Activated naive CD4-positive, alpha-beta T cell treated with anti-CD3 and anti-CD28 coated beads, Interleukin-2, amount 50 U/mL, for 16 hours (primary cell): ENCODE measurements around the gene GLIS1.

ENCODE experiments used
- DNase-seq: peaks from one replicate; pipeline ENCODE4 v3.0.0-alpha.2; 2020

GLIS1 gene

DNA sequence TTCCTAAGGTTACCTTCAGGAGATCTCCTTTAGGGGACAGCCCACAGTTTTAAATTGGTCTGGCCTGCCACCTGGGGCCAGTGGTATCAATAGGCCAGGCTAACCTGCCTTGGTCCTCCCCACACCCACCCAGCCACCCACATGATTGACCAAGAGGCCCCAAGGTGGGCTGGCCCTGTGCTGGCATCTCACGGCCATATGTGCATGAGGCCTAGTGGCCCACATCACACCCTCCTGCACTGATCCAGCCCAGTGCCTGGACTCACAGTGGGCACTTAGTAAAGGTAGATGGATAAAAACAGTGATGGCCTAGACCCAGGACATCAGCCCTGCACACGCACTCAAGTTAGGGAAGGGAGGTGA is 197.7 kb downstream of the GLIS1 start:
- DNase-seq = no peak

- no peak for DNase-seq
Measured at GRCh38 chr1:53540604-53541262, 198.2 kb downstream of the GLIS1 start.

DNA sequence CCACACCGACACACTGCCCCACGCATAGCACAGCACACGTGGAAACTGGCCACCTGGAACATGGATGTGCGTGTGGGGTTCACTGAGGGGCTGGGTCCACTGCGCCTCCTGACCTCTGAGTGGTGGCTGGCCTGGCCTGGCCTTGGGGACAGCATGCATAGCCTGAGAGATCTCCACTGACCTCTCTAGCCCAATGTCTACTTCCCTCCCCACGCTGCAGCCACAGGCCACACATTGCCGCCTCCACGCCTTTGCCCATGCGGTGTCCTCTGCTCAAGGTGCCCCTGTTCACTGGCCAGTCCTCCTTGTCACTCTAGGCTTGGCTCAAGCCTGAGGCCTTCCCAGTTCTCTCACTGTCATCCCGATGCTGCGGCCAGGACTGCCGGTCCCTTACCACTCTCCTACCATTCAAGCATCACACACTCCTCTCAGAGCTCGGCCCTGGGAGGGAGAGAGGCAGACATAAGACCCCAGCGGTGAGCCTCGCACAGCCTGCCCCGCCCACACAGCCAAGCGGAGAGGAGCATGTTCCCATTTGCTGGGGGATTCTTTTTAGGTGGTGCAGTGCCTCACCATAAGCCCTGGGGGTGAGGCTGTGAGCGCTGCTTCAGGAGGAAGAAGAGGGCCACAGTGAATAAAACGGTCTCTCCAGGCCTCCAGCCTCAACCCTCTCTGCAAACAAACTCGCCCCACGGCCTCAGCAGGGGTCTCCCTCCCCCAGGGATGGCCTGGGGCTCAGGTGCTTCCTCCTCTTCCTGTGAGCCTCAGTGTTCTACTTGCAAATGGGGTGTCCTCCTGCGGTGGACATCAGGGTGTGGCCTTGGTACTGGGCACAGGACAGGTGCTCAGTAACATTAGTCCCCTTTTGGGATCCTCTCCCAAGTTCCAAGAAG is 199.0 kb downstream of the GLIS1 start:
- no peak for DNase-seq

DNA sequence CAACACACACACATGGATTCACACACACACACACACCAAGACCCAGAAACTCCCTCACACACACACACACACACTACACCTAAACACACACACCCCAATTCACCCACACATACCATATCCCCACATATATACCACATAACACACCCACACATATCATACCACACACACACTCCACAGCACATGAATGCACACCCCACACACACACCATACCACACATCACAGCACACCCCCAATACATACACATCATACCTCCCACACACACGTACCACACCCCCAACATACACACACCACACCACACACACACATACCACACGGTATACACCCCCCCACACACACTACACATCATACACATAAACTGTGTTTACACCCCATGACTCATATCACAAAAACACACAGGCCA is 199.7 kb downstream of the GLIS1 start:
- no peak for DNase-seq

DNA sequence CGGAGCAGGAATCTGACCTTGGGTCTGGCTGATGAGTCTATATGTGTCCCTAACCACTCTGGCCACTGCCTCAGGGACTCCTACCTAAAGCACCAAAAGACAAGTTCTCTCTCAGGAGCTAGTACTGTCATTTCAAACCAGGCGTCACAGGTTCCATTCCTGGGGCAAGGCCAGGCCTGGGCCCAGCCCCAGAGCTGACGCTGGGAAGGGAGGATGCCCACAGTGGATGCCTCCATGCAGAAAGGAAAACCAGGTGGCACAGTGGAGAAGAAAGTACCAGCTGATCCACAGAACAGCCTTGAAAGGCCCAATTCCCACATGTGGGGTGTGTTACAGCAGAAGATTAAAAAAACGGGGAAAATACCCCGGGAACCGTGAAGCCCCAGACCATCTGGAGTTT is 202.4 kb downstream of the GLIS1 start:
- no peak for DNase-seq

DNA sequence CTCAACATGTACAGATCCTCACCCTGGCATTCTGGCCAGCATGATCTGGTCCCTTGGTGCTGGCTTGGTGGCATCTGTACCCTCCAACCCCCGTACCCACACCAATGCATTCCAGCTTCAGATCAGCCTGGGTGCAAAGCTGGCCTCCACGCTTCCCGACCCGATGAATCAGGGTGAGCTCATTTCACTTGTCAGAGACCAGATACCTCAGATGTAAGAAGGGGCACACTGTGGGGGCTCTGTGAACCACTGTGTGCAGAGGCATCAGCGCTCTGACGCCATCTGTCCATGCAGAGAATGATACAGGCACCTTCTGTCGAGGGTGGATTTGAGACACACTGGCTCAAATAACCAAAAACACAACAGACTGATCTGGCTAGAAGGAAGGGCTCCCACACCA is 203.1 kb downstream of the GLIS1 start:
- no peak for DNase-seq

DNA sequence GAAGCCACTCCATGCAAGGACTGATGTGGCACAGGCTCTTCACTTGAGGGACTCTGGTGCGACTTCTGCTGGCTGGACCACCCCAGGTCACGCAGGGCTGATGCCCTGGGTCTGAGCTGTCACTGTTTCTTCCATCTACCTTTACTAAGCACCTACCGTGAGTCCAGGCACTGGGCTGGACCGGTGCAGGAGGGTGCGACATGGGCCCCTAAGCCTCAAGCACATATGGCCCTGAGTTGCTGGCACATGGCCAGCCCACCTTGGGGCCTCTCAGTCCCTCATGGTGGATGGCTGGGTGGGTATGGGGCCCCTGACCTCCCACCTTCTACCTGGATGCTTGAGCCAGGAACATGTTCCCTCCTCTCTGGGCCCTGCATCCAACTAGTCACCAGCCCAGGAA is 203.7 kb downstream of the GLIS1 start:
- no peak for DNase-seq

DNA sequence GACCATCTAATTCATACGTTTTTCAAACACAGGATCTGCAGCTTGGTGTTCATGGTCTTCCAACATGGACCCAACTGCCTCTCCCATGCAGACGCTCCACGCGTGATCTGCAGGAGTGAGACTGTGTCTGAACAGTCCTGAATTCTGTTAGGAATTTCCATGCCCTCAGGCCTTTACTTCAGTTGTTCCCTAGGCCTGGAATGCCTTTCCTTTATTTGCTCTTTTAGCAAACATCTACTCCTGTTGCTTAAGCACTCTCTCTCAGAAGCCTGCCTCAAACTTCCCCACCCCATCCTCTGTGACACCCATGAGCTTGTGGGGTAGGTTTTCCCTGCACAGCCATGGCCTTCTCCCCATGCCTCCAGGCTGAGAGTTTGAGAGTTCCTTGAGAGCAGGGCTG is 206.1 kb downstream of the GLIS1 start:
- no peak for DNase-seq

DNA sequence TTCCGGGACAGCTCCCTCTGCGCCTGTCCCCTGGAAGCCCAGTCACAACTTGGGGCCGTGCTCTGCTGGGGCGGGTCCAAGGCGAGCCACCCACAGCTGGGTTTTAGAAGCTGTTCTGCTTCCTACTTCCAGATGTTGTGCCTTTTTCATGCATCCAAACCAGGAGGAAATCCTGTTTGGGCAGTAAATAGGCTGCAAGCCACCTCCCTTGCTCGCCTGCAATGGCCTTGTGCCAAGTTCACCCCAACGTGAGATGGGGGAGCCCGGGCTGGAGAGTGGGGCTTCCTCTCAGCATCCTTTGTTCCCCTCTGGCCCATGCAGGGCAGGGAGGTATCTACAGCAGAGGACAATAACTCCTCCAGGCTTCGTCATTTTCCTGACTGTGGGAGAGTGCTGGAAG is 206.6 kb downstream of the GLIS1 start:
- DNase-seq = no peak

- no peak for DNase-seq
Measured at GRCh38 chr1:53530550-53530949, 208.4 kb downstream of the GLIS1 start.

- no peak for DNase-seq
Measured at GRCh38 chr1:53529555-53529954, 209.4 kb downstream of the GLIS1 start.

- DNase-seq = no peak
Measured at GRCh38 chr1:53527368-53527767, 211.6 kb downstream of the GLIS1 start.

DNA sequence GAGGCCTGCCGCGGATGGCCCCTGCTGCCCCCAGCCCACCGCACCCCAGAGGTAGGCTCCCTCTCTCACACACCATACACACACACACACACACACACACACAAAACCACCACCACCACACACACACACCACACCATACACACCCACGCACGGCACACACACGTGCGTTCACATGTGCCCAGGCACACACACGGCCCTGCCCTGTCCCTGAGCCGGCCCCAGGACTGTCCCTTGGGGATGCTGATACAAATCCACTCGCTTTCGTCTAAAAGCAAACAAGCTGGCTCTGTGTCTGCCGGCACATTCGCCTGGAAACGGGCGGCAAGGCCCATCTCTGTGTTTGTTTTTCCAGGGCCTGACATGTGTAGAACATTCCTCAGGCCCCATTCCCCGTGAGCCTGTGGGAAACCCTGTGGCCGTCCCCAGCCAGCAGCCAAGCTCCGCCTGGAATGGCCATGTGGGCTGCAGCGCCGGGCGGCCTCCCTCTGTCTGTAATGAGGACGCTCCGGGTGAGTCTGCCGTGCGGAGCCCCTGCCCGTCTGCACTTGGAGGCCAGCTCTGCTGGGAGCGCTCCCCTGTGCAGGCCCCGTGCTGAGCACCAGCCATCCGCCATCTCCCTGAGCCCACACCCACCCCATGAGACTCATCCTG is 212.4 kb downstream of the GLIS1 start:
- DNase-seq = no peak

DNA sequence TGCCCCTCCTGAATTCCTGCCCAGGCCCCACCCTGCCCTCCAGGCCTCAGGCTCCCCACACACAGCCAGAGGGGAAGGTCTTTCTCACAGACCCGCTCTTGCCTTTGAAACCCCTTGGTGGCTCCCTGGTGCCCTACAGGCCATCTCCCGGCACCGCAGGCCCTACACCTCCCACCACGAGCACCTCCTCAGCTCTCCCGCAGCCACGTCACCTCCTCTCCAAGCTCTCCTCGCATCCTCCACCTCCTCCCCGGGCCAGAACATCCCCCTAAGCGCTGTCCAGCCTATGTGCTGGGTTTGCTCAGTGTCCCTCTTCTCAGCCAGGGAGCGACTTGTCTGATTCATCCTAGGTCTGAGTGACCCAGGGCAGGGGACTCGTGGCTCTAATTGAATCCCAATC is 213.4 kb downstream of the GLIS1 start:
- DNase-seq = no peak

DNA sequence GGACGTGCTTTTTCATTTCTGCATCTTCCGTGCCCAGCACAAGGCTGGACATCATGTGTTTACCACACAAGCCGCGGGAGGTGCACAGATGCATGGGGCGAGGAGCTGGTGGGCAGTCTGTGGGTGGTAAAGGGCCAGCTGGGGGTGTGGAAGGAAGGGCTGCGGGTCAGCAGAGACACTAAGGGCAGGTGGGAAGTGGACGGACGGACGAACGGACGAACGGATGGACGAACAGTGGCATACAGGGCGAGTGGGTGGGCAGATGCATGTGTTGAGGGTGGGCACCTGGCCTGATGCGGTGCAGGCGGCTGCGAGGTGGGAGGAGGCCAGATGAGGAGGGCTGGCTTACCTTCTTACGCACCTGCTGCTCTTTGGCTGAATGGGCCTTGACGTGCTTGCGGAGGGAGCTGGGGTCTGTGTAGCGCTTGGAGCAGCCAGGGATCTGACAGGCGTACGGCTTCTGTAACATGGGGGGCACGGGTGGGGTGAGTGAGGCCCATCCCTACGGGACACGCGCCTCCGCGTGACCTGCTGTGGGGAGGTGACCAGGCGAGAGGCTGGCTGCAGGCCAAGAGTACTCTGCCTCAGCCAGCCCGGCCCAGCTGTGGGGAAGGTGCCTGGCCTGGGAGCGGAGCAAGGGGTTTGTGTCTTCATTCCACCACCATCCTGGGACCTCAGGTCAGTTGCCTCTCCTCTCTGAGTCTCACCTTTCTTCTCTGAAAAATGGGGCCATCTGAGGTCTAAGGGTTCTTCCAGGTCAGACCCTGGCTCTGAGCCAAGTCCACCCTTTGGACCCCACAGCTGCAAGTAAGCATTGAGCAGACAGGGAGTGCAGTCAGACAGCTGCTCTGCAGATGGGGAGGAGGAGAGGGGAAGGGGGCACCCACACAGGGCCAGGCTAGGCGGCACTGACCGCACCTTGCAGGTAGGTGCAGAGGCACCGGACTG is 214.3 kb downstream of the GLIS1 start:
- no peak for DNase-seq

GRCh38 chr1:53521924-53522552 is 216.9 kb downstream of the GLIS1 start:
- DNase-seq = no peak

GRCh38 chr1:53520481-53520880 is 218.5 kb downstream of the GLIS1 start:
- no peak for DNase-seq

- DNase-seq = no peak
Measured at GRCh38 chr1:53519421-53519820, 219.5 kb downstream of the GLIS1 start.

DNA sequence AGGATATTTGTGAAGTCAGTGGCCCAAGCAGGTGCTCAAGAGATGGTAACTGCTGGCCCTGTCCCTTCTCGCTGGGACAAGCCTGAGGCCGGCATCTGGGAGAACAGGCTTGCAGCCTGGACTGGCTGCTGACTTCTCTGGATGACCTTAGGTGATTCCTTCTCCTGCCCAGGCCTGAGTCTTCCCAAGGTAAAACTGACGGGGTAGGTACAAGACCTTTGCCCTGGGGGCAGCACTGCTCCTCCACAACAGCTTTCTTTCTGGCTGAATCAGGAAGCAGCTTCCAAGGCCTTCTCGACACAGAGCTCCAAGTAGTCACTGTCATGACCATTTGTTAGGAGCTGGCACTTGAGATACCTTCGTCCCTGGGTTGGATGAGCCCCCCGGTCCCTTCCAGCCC is 220.2 kb downstream of the GLIS1 start:
- DNase-seq = no peak

- no peak for DNase-seq
Measured at GRCh38 chr1:53517821-53518352, 221.1 kb downstream of the GLIS1 start.

- no peak for DNase-seq
Measured at GRCh38 chr1:53517109-53517508, 221.9 kb downstream of the GLIS1 start.

DNA sequence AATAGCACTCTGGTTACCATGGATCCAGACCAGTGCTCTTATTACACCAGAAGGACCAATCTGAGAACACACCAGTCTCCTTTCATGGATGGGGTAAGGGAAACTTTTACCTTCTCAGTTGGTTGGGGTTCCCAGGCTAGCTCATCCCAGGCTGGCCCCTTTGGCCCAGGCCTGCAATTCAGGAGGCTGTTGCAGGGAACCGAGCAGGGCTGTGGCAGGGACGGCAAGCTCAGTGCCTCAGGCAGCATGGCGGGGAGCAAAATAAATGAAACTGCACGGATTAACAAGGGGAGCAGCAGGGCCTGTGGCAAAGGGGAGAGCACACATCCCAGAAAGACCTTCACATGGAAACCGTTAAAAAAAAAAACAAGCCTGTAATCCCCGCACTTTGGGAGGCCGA is 222.8 kb downstream of the GLIS1 start:
- DNase-seq = no peak
